Psoas muscle (tissue), 8 donors: ENCODE data around the gene CAPN15. TPM values are rescaled to one million over a fixed set of nuclear protein-coding genes. Genes with fewer than 3 reads are reported as not detected.

Experiments used
- ATAC-seq, 4 donors: fragments of 200-7000 bp; cut with Tn5 transposase; one replicate each; pipeline ENCODE4 v1.9.1; 2020; ENCODE audit warnings: moderate library complexity in 3 of 4, mild to moderate bottlenecking in 2 of 4
- DNase-seq, 2 donors: peaks; one replicate each; pipeline ENCODE4 v3.0.0-alpha.2; 2020
- H3K27ac ChIP-seq: fragments of 200-600 bp; one replicate; pipeline ENCODE4 v1.8.0; 2022
- H3K27me3 ChIP-seq, 3 donors: fragments of 200-600 bp in 1 of 3; one replicate each; pipeline versions ENCODE4 v1.6.1 to v1.8.0; 2013 to 2022; ENCODE audit warnings: low read length in 2 of 3, mild to moderate bottlenecking in 2 of 3, moderate library complexity in 1 of 3; ENCODE audit not compliant: insufficient read depth in 3 of 3
- H3K36me3 ChIP-seq, 2 donors: fragments of 200-600 bp in 1 of 2; one replicate each; pipeline versions ENCODE4 v1.6.1 to v1.8.0; 2013 to 2022; ENCODE audit warnings: low read depth in 1 of 2, mild to moderate bottlenecking in 1 of 2, moderate library complexity in 1 of 2; ENCODE audit not compliant: insufficient read depth in 1 of 2
- H3K4me1 ChIP-seq: fragments of 200-600 bp; one replicate; pipeline ENCODE4 v1.8.0; 2022
- H3K4me3 ChIP-seq: fragments of 200-600 bp; one replicate; pipeline ENCODE4 v1.8.0; 2022; ENCODE audit warnings: mild to moderate bottlenecking
- H3K9me3 ChIP-seq: fragments of 200-600 bp; one replicate; pipeline ENCODE4 v1.8.0; 2022
- CTCF ChIP-seq: fragments of 200-600 bp; IDR thresholded peaks from one replicate; pipeline ENCODE4 v1.8.0; 2022; ENCODE audit warnings: antibody characterized with exemption
- WGBS, 3 donors: extraction: QIAGEN DNeasy Blood & Tissue Kit; methylation state at CpG; one replicate each; pipeline versions ENCODE4 v1.1.6 to v1.1.7; 2013; 5-methylcytosine and 5-hydroxymethylcytosine counted together
- intact Hi-C, 2 donors: fragments of 100-400 bp; cut with DNase I; formaldehyde crosslinking; loops; one replicate each; pipeline versions ENCODE4 v1.11.0 to v1.14.2; 2022
- polyA plus RNA-seq, 3 donors: library from polyadenylated mRNA; stranded (reverse); fragments of 200-250 nt; gene quantifications; one replicate each; pipeline ENCODE4 v1.2.3, GENCODE V29; 2013
- total RNA-seq, 4 donors: library from RNA; stranded (reverse); fragmentation: NEBNext Ultra II Directional in 2 of 4; extraction: Animal tissue kit (Norgen Biotek cat#: 25700) in 2 of 4; gene quantifications; one replicate each; pipeline versions ENCODE4 v1.2.1 to v1.2.4, GENCODE V29; 2021 to 2023
- donor health status: healthy with polysubstance abuse.
- donor health status: DM: no; HTN: no; CAD: no; lungs with moderate emphysema.
- donor health status: Bipolar disorder and iron deficiency.
- donor health status: healthy.
- donor health status: DM: yes; HTN: yes; CAD: no.
- donor health status: DM: no; HTN: no; CAD: no.
- donor health status: DM: no; HTN: no; CAD: no.
- donor health status: DM: yes; HTN: yes; CAD: no.

CAPN15 gene
- total and polyA plus RNA-seq, 7 donors = 14.9 to 32.1 (median 25.5) TPM

- DNase-seq (no peak), ATAC-seq (no peak)
- no peak for TF ChIP-seq CTCF
- Histone ChIP-seq H3K4me3 (no peak overlapping the region), H3K36me3 (peaks cover 0 to 32% of the 10 kb centered on the region in 2 donors), H3K27me3 (no peaks in the 10 kb centered on the region), H3K9me3 (no peaks in the 10 kb centered on the region), H3K27ac (no peak overlapping the region), H3K4me1 (no peaks in the 10 kb centered on the region)
- WGBS, 3 donors = 92 to 95% (median 93%) methylated on average over 45 to 46 of the region's 46 CpGs
- intact Hi-C loops = no loop called here
Measured at GRCh38 chr16:544517-544916, 17.0 kb downstream of the CAPN15 start.

- intact Hi-C loops = no loop called here
- peaks cover 4 to 41% of the 10 kb centered on the region in 2 donors for H3K36me3 ChIP-seq
- no peaks in the 10 kb centered on the region for H3K4me1 ChIP-seq
- peak; percentile 49 for TF ChIP-seq CTCF
- H3K9me3 ChIP-seq = no peaks in the 10 kb centered on the region
- peak; percentile 77 to 90 for DNase-seq
- no peak overlapping the region for H3K4me3 ChIP-seq
- peak; percentile 68 to 83 (median 74) for ATAC-seq
- H3K27ac ChIP-seq = no peak overlapping the region
- H3K27me3 ChIP-seq = no peaks in the 10 kb centered on the region
- 69 to 76% (median 72%) methylated on average over 44 to 60 of the region's 60 CpGs for WGBS, 3 donors
Measured at GRCh38 chr16:546909-547770, 19.6 kb downstream of the CAPN15 start.

- ATAC-seq = no peak
Measured at GRCh38 chr16:548586-548985, 21.1 kb downstream of the CAPN15 start.

GRCh38 chr16:549544-550263 is 22.2 kb downstream of the CAPN15 start:
- ATAC-seq (no peak), DNase-seq (no peak)
- intact Hi-C loops = no loop called here
- no peaks in the 10 kb centered on the region for H3K9me3 ChIP-seq
- H3K27me3 ChIP-seq = no peaks in the 10 kb centered on the region
- H3K27ac ChIP-seq = no peak overlapping the region
- H3K36me3 ChIP-seq = peaks cover 8 to 58% of the 10 kb centered on the region in 2 donors
- no peaks in the 10 kb centered on the region for H3K4me1 ChIP-seq
- no peak overlapping the region for H3K4me3 ChIP-seq
- no peak for TF ChIP-seq CTCF
- 94 to 95% (median 94%) methylated on average over 40 to 54 of the region's 54 CpGs for WGBS, 3 donors

More at GRCh38 chr16:548586-548985, 21.1 kb downstream of the CAPN15 start:
- no peak for DNase-seq
- WGBS, 3 donors = 94 to 96% (median 95%) methylated on average over 20 to 21 of the region's 21 CpGs
- Histone ChIP-seq H3K4me1 (no peaks in the 10 kb centered on the region), H3K27ac (no peak overlapping the region), H3K36me3 (peaks cover 8 to 52% of the 10 kb centered on the region in 2 donors), H3K27me3 (no peaks in the 10 kb centered on the region), H3K9me3 (no peaks in the 10 kb centered on the region), H3K4me3 (no peak overlapping the region)
- intact Hi-C loops = no loop called here
- no peak for TF ChIP-seq CTCF
